H1 (cell line): ENCODE measurements around the gene MAGI1. TPM values are rescaled to one million over a fixed set of nuclear protein-coding genes. Genes with fewer than 3 reads are reported as not detected.

ENCODE experiments used
- CTCF ChIA-PET: fragments of 300-600 bp; sonication (Branson Sonifier 250); formaldehyde crosslinking; loops from one replicate; lab custom pipeline; 2021; ENCODE audit not compliant: partially characterized antibody; lab: Charles Lee
- POLR2A ChIA-PET: fragments of 300-600 bp; sonication (Branson Sonifier 250); formaldehyde crosslinking; loops from one replicate; lab custom pipeline; 2021; ENCODE audit warnings: inconsistent platforms; ENCODE audit not compliant: partially characterized antibody; lab: Charles Lee
- DNase-seq, 2 experiments: peaks; one replicate each; pipeline versions ENCODE4 v3.0.0 to v3.0.0-alpha.2; 2010 to 2022; ENCODE audit warnings: low spot score in 2 of 2, low read depth in 1 of 2, mixed read lengths in 1 of 2
- FAIRE-seq: peaks from 2 replicates; lab custom pipeline; 2011; peaks lifted over from hg19 to GRCh38; lab: Jason Lieb, UNC
- H2AFZ ChIP-seq: 2 replicates; pipeline ENCODE4 v1.8.1; 2012; ENCODE audit warnings: low read length, inconsistent platforms
- H2AK5ac ChIP-seq: 2 replicates; pipeline ENCODE4 v1.6.1; 2013; ENCODE audit warnings: low read depth, low read length
- H2BK120ac ChIP-seq: replicated peaks from 2 replicates; pipeline ENCODE3; 2013; ENCODE audit warnings: low read depth, low read length, inconsistent platforms
- H2BK12ac ChIP-seq: 2 replicates; pipeline ENCODE4 v1.6.1; 2013; ENCODE audit warnings: low read depth, low read length
- H2BK15ac ChIP-seq: 2 replicates; pipeline ENCODE4 v1.6.1; 2013; ENCODE audit warnings: low read length
- H2BK20ac ChIP-seq: 2 replicates; pipeline ENCODE4 v1.6.1; 2013; ENCODE audit warnings: low read length
- H2BK5ac ChIP-seq: 2 replicates; pipeline ENCODE4 v1.6.1; 2013; ENCODE audit warnings: low read depth, low read length
- H3K14ac ChIP-seq: 2 replicates; pipeline ENCODE4 v1.6.1; 2013; ENCODE audit warnings: inconsistent platforms; ENCODE audit not compliant: insufficient read length
- H3K18ac ChIP-seq: 2 replicates; pipeline ENCODE4 v1.6.1; 2013; ENCODE audit warnings: low read length; ENCODE audit errors: extremely low read depth
- H3K23ac ChIP-seq: 2 replicates; pipeline ENCODE4 v1.6.1; 2013; ENCODE audit warnings: inconsistent platforms; ENCODE audit not compliant: insufficient read length
- H3K23me2 ChIP-seq: 2 replicates; pipeline ENCODE4 v1.6.1; 2013; ENCODE audit warnings: low read depth, low read length
- H3K27ac ChIP-seq: 2 replicates; pipeline ENCODE4 v1.6.1; 2011; ENCODE audit warnings: low read depth, low read length, inconsistent platforms
- H3K27me3 ChIP-seq, 4 experiments: replicated peaks in 1 of 4; 1 replicate in 1 of 4; 2 replicates in 3 of 4; pipeline versions ENCODE4 v1.6.1 to v1.8.1; 2011 to 2013; ENCODE audit warnings: low read length in 3 of 4, mild to moderate bottlenecking in 3 of 4, inconsistent platforms in 2 of 4, mixed read lengths in 2 of 4, moderate library complexity in 1 of 4; ENCODE audit not compliant: control insufficient read depth in 3 of 4, insufficient read depth in 3 of 4; ENCODE audit errors: extremely low read depth in 1 of 4
- H3K36me3 ChIP-seq, 4 experiments: 2 replicates each; pipeline versions ENCODE4 v1.6.1 to v1.8.1; 2011 to 2013; ENCODE audit warnings: mild to moderate bottlenecking in 4 of 4, low read length in 3 of 4, moderate library complexity in 2 of 4, control low read depth in 1 of 4, inconsistent platforms in 1 of 4; ENCODE audit not compliant: insufficient read depth in 4 of 4, control insufficient read depth in 2 of 4
- H3K4ac ChIP-seq: replicated peaks from 2 replicates; pipeline ENCODE3; 2013; ENCODE audit warnings: low read length, low read depth, mixed read lengths, inconsistent platforms; ENCODE audit not compliant: insufficient read length
- H3K4me1 ChIP-seq, 4 experiments: replicated peaks in 1 of 4; 1 replicate in 1 of 4; 2 replicates in 3 of 4; pipeline versions ENCODE4 v1.6.1 to v1.8.1; 2011 to 2013; ENCODE audit warnings: low read length in 3 of 4, inconsistent platforms in 2 of 4, mixed read lengths in 1 of 4; ENCODE audit not compliant: insufficient read depth in 4 of 4, control insufficient read depth in 3 of 4
- H3K4me2 ChIP-seq, 2 experiments: 2 replicates each; pipeline versions ENCODE4 v1.6.1 to v1.8.1; 2011 to 2013; ENCODE audit warnings: low read depth in 2 of 2, low read length in 2 of 2, control low read depth in 1 of 2, inconsistent platforms in 1 of 2, mild to moderate bottlenecking in 1 of 2; ENCODE audit not compliant: insufficient read depth in 1 of 2
- H3K4me3 ChIP-seq, 4 experiments: fragments of 200-600, 300-600 bp in 1 of 4; sonication (generic), shearing (Covaris generic), sonication (Bioruptor Twin) in 1 of 4; 2 replicates each; pipeline versions ENCODE4 v1.5.1 to v1.8.1; 2011 to 2016; ENCODE audit warnings: low read length in 4 of 4, low read depth in 3 of 4, control low read depth in 2 of 4, inconsistent platforms in 2 of 4, mild to moderate bottlenecking in 2 of 4, mixed read lengths in 1 of 4, moderate library complexity in 1 of 4; ENCODE audit not compliant: insufficient read depth in 2 of 4; ENCODE audit errors: extremely low read depth in 1 of 4
- H3K56ac ChIP-seq: replicated peaks from 2 replicates; pipeline ENCODE3; 2013; ENCODE audit warnings: low read depth, mild to moderate bottlenecking, mixed read lengths, low read length, inconsistent platforms; ENCODE audit not compliant: insufficient read length
- H3K79me1 ChIP-seq: 2 replicates; pipeline ENCODE4 v1.6.1; 2013; ENCODE audit warnings: low read depth, low read length, control low read depth
- H3K79me2 ChIP-seq, 2 experiments: 2 replicates each; pipeline versions ENCODE4 v1.6.1 to v1.8.1; 2012 to 2013; ENCODE audit warnings: low read length in 2 of 2, mild to moderate bottlenecking in 2 of 2, inconsistent platforms in 1 of 2; ENCODE audit not compliant: insufficient read depth in 2 of 2, control insufficient read depth in 1 of 2
- H3K9ac ChIP-seq, 4 experiments: replicated peaks in 1 of 4; 1 replicate in 1 of 4; 2 replicates in 3 of 4; pipeline versions ENCODE4 v1.6.1 to v1.8.1; 2011 to 2013; ENCODE audit warnings: low read depth in 3 of 4, low read length in 3 of 4, control low read depth in 2 of 4, mild to moderate bottlenecking in 2 of 4, moderate library complexity in 2 of 4, inconsistent platforms in 1 of 4; ENCODE audit errors: extremely low read depth in 1 of 4
- H3K9me3 ChIP-seq, 2 experiments: 2 replicates each; pipeline versions ENCODE4 v1.6.1 to v1.8.1; 2012 to 2013; ENCODE audit warnings: mild to moderate bottlenecking in 2 of 2, moderate library complexity in 2 of 2, control low read depth in 1 of 2, inconsistent platforms in 1 of 2, low read depth in 1 of 2, low read length in 1 of 2, mixed read lengths in 1 of 2; ENCODE audit not compliant: insufficient read depth in 2 of 2
- H4K20me1 ChIP-seq, 2 experiments: replicated peaks in 1 of 2; 2 replicates each; pipeline versions ENCODE3 to v1.8.1; 2011 to 2013; ENCODE audit warnings: inconsistent platforms in 2 of 2, low read length in 2 of 2, mild to moderate bottlenecking in 1 of 2; ENCODE audit not compliant: insufficient read depth in 2 of 2, control insufficient read depth in 1 of 2
- H4K5ac ChIP-seq: 2 replicates; pipeline ENCODE4 v1.6.1; 2013; ENCODE audit warnings: low read length, low read depth, mixed read lengths, inconsistent platforms; ENCODE audit not compliant: insufficient read length
- H4K8ac ChIP-seq: 2 replicates; pipeline ENCODE4 v1.8.0; 2013; ENCODE audit warnings: mild to moderate bottlenecking, moderate library complexity, low read length, inconsistent platforms; ENCODE audit not compliant: insufficient read depth; ENCODE audit errors: extremely low read depth
- H4K91ac ChIP-seq: replicated peaks from 2 replicates; pipeline ENCODE3; 2013; ENCODE audit warnings: low read length, mixed read lengths, inconsistent platforms; ENCODE audit not compliant: insufficient read length
- CHD1 ChIP-seq: IDR thresholded peaks from 2 replicates; pipeline ENCODE4 v1.6.1; 2012; ENCODE audit warnings: low read depth, low read length, improper control_type of control experiment
- CTBP2 ChIP-seq: IDR thresholded peaks from 2 replicates; pipeline ENCODE4 v1.7.0; 2011; ENCODE audit warnings: borderline replicate concordance, mild to moderate bottlenecking, moderate library complexity, mixed read lengths, low read length; ENCODE audit not compliant: insufficient read depth, insufficient read length
- KDM1A ChIP-seq: fragments of 200-600, 300-600 bp; sonication (generic); IDR thresholded peaks from 2 replicates; pipeline ENCODE4 v1.7.1; 2016; ENCODE audit warnings: mild to moderate bottlenecking, low read length, borderline replicate concordance
- SIN3A ChIP-seq, 2 experiments: IDR thresholded peaks in 1 of 2; conservative IDR thresholded peaks in 1 of 2; 2 replicates each; pipeline ENCODE4 v1.6.1; 2011 to 2012; ENCODE audit warnings: low read length in 2 of 2, improper control_type of control experiment in 1 of 2, low read depth in 1 of 2, mild to moderate bottlenecking in 1 of 2
- WGBS, 2 experiments: shearing (Covaris generic) in 1 of 2; methylation state at CpG; one replicate each; pipeline versions ENCODE4 v1.1.6 to v1.1.7; 2013 to 2015; ENCODE audit warnings: low lambda C conversion rate in 2 of 2, mixed read lengths in 2 of 2, inconsistent platforms in 1 of 2, low coverage in 1 of 2, missing lambda C conversion rate in 1 of 2; ENCODE audit not compliant: insufficient replicate concordance in 2 of 2, insufficient coverage in 1 of 2, insufficient read length in 1 of 2; ENCODE audit errors: extremely low coverage in 1 of 2, missing lambda C conversion rate in 1 of 2; 5-methylcytosine and 5-hydroxymethylcytosine counted together
- polyA plus RNA-seq, 7 experiments: library from polyadenylated mRNA; depleted of rRNA in 3 of 7; stranded (reverse) in 5 of 7; unstranded in 2 of 7; fragments of >200 nt in 5 of 7; fragments of 200-250 nt in 2 of 7; gene quantifications; 1 replicate in 5 of 7; 2 replicates in 1 of 7; 4 replicates in 1 of 7; pipeline versions ENCODE4 v1.2.1 to v1.2.3, GENCODE V29; 2011 to 2013; ENCODE audit warnings: missing spikeins in 2 of 7, mixed read lengths in 2 of 7
- total RNA-seq: library from RNA; stranded (reverse); fragmentation: NEBNext Ultra II Directional; extraction: Animal tissue kit (Norgen Biotek cat#: 25700); gene quantifications from 2 replicates; pipeline ENCODE4 v1.2.1, GENCODE V29; 2021

The MAGI1 gene
- total and polyA plus RNA-seq, 2 of the 8 experiments (the other 6 are each of a cell fraction or from before 2014, with no cell fraction given): 19.8 to 78.0 TPM

GRCh38 chr3:66036586-66037148, 2.1 kb downstream of the MAGI1 start:
- Histone ChIP-seq H2AK5ac (peak overlapping the region; percentile 58; the same call in 1 of the 2 replicates), H4K5ac (no peak overlapping the region), H3K9me3 (no peaks in the 10 kb centered on the region), H3K14ac (no peak overlapping the region), H4K91ac (no peak overlapping the region), H3K56ac (no peak overlapping the region), H4K20me1 (peaks cover 2 to 3% of the 10 kb centered on the region in 2 experiments), H2BK12ac (peak overlapping the region; percentile 96), H3K4me2 (peak overlapping the region; percentile 93 to 97), H2BK5ac (peak overlapping the region; percentile 92; the same call in 1 of the 2 replicates), H3K4me1 (peaks cover 12 to 30% (median 23%) of the 10 kb centered on the region in 4 experiments), H3K23me2 (peaks cover 16% of the 10 kb centered on the region), H3K27me3 (no peaks in the 10 kb centered on the region), H3K23ac (no peak overlapping the region), H2BK15ac (0 out of 2 replicates have a peak overlapping the region, but pooled peaks have one; percentile 10), H4K8ac (no peak overlapping the region), H2AFZ (no peak overlapping the region), H3K27ac (peak overlapping the region; percentile 5; the same call in 1 of the 2 replicates), H2BK20ac (peak overlapping the region; percentile 68; the same call in 1 of the 2 replicates), H3K18ac (peak overlapping the region; percentile 72), H3K36me3 (peaks cover 0 to 3% (median 0%) of the 10 kb centered on the region in 4 experiments; a peak in 1 of 8 replicates), H3K4ac (no peak overlapping the region), H3K4me3 (peak overlapping the region; percentile 73 to 93 (median 82)), H3K79me2 (peaks cover 0 to 64% of the 10 kb centered on the region in 2 experiments; a peak in 3 of 4 replicates), H3K79me1 (peaks cover 9% of the 10 kb centered on the region; the same call in 1 of the 2 replicates), H2BK120ac (no peak overlapping the region), H3K9ac (peak overlapping the region in 3 of 4 experiments; percentile 43 to 69 (median 65); a peak in 6 of 7 replicates)
- POLR2A ChIA-PET: interaction anchor here (0.7 to 2.2 kb wide), 22 partner anchors 9 to 440 kb away, joined by 3 to 9 read pairs (median 4); no protein-coding TSS in a partner anchor
- DNase-seq (peak in 1 of 2 experiments; percentile 59), FAIRE-seq (no peak)
- 10% methylated on average over 9 of the region's 9 CpGs; no CpG with 5 or more reads in 1 of the 2 experiments for WGBS, 2 experiments
- CTCF ChIA-PET: interaction anchor here (0.7 to 2.6 kb wide), 26 partner anchors 9 to 305 kb away, joined by 3 to 16 read pairs (median 4); no protein-coding TSS in a partner anchor
- TF ChIP-seq KDM1A (no peak), CHD1 (no peak), CTBP2 (peak; percentile 52), SIN3A (conservative IDR thresholded peaks at IDR 0.05 in 1 of 2, IDR thresholded peaks at IDR 0.05 in 1 of 2; ENCODE audit: low read depth in 1 of 2, low read length in 2 of 2) (peak; percentile 94 to 95; a peak in 3 of 4 replicates)
